B cell (primary cell): ENCODE results near the gene STAU1. TPM values are rescaled to one million over a fixed set of nuclear protein-coding genes. Genes with fewer than 3 reads are reported as not detected.

Source experiments
- ATAC-seq: fragments of 200-7000 bp; cut with Tn5 transposase; one replicate; pipeline ENCODE4 v1.10.0; 2021; ENCODE audit warnings: low read depth, mild to moderate bottlenecking, moderate number of reproducible peaks, moderate library complexity
- CTCF ChIA-PET: fragments of 350-600 bp; sonication (Branson Sonifier 250); formaldehyde crosslinking; loops from one replicate; lab custom pipeline; 2021; ENCODE audit warnings: antibody characterized with exemption, inconsistent platforms; lab: Charles Lee
- POLR2A ChIA-PET: fragments of 350-600 bp; sonication (Branson Sonifier 250); formaldehyde crosslinking; loops from one replicate; lab custom pipeline; 2021; ENCODE audit warnings: antibody characterized with exemption; lab: Charles Lee
- DNase-seq: peaks from one replicate; pipeline ENCODE4 v3.0.0; 2013
- H2AFZ ChIP-seq: 2 replicates; pipeline ENCODE4 v1.6.1; 2012; ENCODE audit warnings: mild to moderate bottlenecking, low read depth, low read length; ENCODE audit not compliant: insufficient read depth, poor library complexity, severe bottlenecking
- H3K27ac ChIP-seq, 2 donors: 1 replicate in 1 of 2; 2 replicates in 1 of 2; pipeline ENCODE4 v1.5.1; 2012 to 2013; ENCODE audit warnings: low read length in 2 of 2, mild to moderate bottlenecking in 2 of 2, moderate library complexity in 1 of 2
- H3K27me3 ChIP-seq, 4 experiments: fragments of 200-600 bp in 1 of 4; sonication (generic) in 1 of 4; replicated peaks in 1 of 4; 1 replicate in 2 of 4; 2 replicates in 2 of 4; pipeline versions ENCODE4 v1.6.1 to v1.7.0; 2013 to 2016; ENCODE audit warnings: low read length in 3 of 4, mild to moderate bottlenecking in 2 of 4, mixed read lengths in 1 of 4, moderate library complexity in 1 of 4; ENCODE audit not compliant: insufficient read depth in 4 of 4, control insufficient read depth in 3 of 4; ENCODE audit errors: control extremely low read depth in 1 of 4
- H3K36me3 ChIP-seq, 2 experiments: replicated peaks in 1 of 2; 1 replicate in 1 of 2; 2 replicates in 1 of 2; pipeline versions ENCODE4 v1.6.1 to v1.7.1; 2013; ENCODE audit warnings: low read length in 1 of 2; ENCODE audit not compliant: insufficient read depth in 2 of 2, control insufficient read depth in 1 of 2; ENCODE audit errors: control extremely low read depth in 1 of 2, extremely low read depth in 1 of 2
- H3K4me1 ChIP-seq, 2 donors: fragments of 200-600 bp in 1 of 2; sonication (generic) in 1 of 2; 1 replicate in 1 of 2; 2 replicates in 1 of 2; pipeline versions ENCODE4 v1.5.1 to v1.6.1; 2013 to 2017; ENCODE audit warnings: low read length in 2 of 2; ENCODE audit not compliant: control insufficient read depth in 2 of 2, insufficient read depth in 2 of 2
- H3K4me2 ChIP-seq: replicated peaks from 2 replicates; pipeline ENCODE3; 2012; ENCODE audit warnings: mild to moderate bottlenecking, low read depth, low read length; ENCODE audit not compliant: poor library complexity, severe bottlenecking
- H3K4me3 ChIP-seq, 5 experiments: fragments of 200-600 bp in 1 of 5; sonication (generic) in 1 of 5; 1 replicate in 3 of 5; 2 replicates in 2 of 5; pipeline versions ENCODE4 v1.5.1 to v1.7.0; 2011 to 2016; ENCODE audit warnings: low read length in 4 of 5, mild to moderate bottlenecking in 4 of 5, low read depth in 2 of 5, control low read depth in 1 of 5, moderate library complexity in 1 of 5; ENCODE audit not compliant: insufficient read depth in 1 of 5; ENCODE audit errors: control extremely low read depth in 1 of 5, extremely low read depth in 1 of 5
- H3K79me2 ChIP-seq: fragments of 200-600 bp; sonication (generic); one replicate; pipeline ENCODE4 v1.6.0; 2016; ENCODE audit warnings: low read length; ENCODE audit not compliant: control insufficient read depth, insufficient read depth
- H3K9ac ChIP-seq: fragments of 200-600 bp; sonication (generic); 2 replicates; pipeline ENCODE4 v1.6.1; 2017; ENCODE audit warnings: mild to moderate bottlenecking, low read length, moderate library complexity
- H3K9me3 ChIP-seq, 3 donors: one replicate each; pipeline versions ENCODE4 v1.6.1 to v1.7.1; 2013; ENCODE audit warnings: low read length in 2 of 3; ENCODE audit not compliant: control insufficient read depth in 2 of 3, insufficient read depth in 1 of 3; ENCODE audit errors: control extremely low read depth in 1 of 3
- H4K20me1 ChIP-seq: 2 replicates; pipeline ENCODE4 v1.6.0; 2012; ENCODE audit warnings: mild to moderate bottlenecking, low read length; ENCODE audit not compliant: insufficient read depth, control insufficient read depth, poor library complexity, severe bottlenecking
- H3K27ac Mint-ChIP-seq: one replicate; pipeline ENCODE4 v1.8.0; 2021; ENCODE audit warnings: mixed read lengths
- H3K27me3 Mint-ChIP-seq: one replicate; pipeline ENCODE4 v1.8.0; 2021; ENCODE audit warnings: mixed read lengths
- H3K4me1 Mint-ChIP-seq: one replicate; pipeline ENCODE4 v1.8.0; 2021; ENCODE audit warnings: mixed read lengths
- H3K4me3 Mint-ChIP-seq: one replicate; pipeline ENCODE4 v1.8.0; 2021; ENCODE audit warnings: mixed read lengths
- H3K9me3 Mint-ChIP-seq: one replicate; pipeline ENCODE4 v1.8.0; 2022; ENCODE audit warnings: mixed read lengths; ENCODE audit not compliant: insufficient read depth
- CTCF ChIP-seq: fragments of 200-600 bp; IDR thresholded peaks from one replicate; pipeline ENCODE4 v1.8.0; 2022; ENCODE audit warnings: antibody characterized with exemption, mild to moderate bottlenecking
- EZH2 ChIP-seq: IDR thresholded peaks from 2 replicates; pipeline ENCODE4 v1.6.1; 2012; ENCODE audit warnings: borderline replicate concordance, low read depth, mild to moderate bottlenecking, moderate library complexity, low read length; ENCODE audit not compliant: insufficient read depth, poor library complexity, severe bottlenecking
- WGBS: methylation state at CpG from one replicate; pipeline ENCODE4 v1.1.5; 2013; ENCODE audit warnings: missing lambda C conversion rate; ENCODE audit not compliant: insufficient coverage; 5-methylcytosine and 5-hydroxymethylcytosine counted together
- intact Hi-C: fragments of 100-400 bp; cut with micrococcal nuclease; formaldehyde crosslinking; loops from one replicate; pipeline ENCODE4 v1.10.0; 2022
- polyA plus RNA-seq: library from polyadenylated mRNA; depleted of rRNA; stranded (reverse); fragments of >200 nt; gene quantifications from 2 replicates; pipeline ENCODE4 v1.2.3, GENCODE V29; 2012
- total RNA-seq, 2 donors: library from RNA; stranded (reverse); fragments of 120-200 nt in 1 of 2; gene quantifications; 1 replicate in 1 of 2; 2 replicates in 1 of 2; pipeline versions ENCODE4 v1.2.3 to v1.2.4, GENCODE V29; 2013 to 2022

The STAU1 gene
- total and polyA plus RNA-seq, 2 donors (not counting 1 experiment from before 2014, with no cell fraction given): 15.4 to 42.9 TPM

GRCh38 chr20:49148601-49149000 is 39.5 kb downstream of the STAU1 start:
- no peak overlapping the region for H3K4me2 ChIP-seq
- intact Hi-C loops: no loop called here
- no peak overlapping the region for H3K27ac ChIP-seq
- H4K20me1 ChIP-seq: peaks cover 2% of the 10 kb centered on the region
- ChIA-PET CTCF (no interaction called here), POLR2A (no interaction called here)
- no peaks in the 10 kb centered on the region for H3K4me1 ChIP-seq
- no peak overlapping the region for H3K9ac ChIP-seq
- H3K79me2 ChIP-seq: peaks cover 52% of the 10 kb centered on the region
- H3K4me3 Mint-ChIP-seq: no peak overlapping the region
- H2AFZ ChIP-seq: no peak overlapping the region
- no peaks in the 10 kb centered on the region for H3K9me3 Mint-ChIP-seq
- 100% methylated on average over 3 of the region's 5 CpGs for WGBS
- ATAC-seq (no peak), DNase-seq (no peak)
- no peaks in the 10 kb centered on the region for H3K27me3 ChIP-seq
- peaks cover 26 to 75% of the 10 kb centered on the region in 2 experiments for H3K36me3 ChIP-seq
- no peaks in the 10 kb centered on the region for H3K4me1 Mint-ChIP-seq
- TF ChIP-seq EZH2: no peak
- no peak for TF ChIP-seq CTCF
- H3K27ac Mint-ChIP-seq: no peak overlapping the region
- H3K4me3 ChIP-seq: no peak overlapping the region
- no peaks in the 10 kb centered on the region for H3K9me3 ChIP-seq
- no peaks in the 10 kb centered on the region for H3K27me3 Mint-ChIP-seq

GRCh38 chr20:49147296-49147695 is 40.8 kb downstream of the STAU1 start:
- TF ChIP-seq CTCF (no peak), EZH2 (no peak)
- Mint-ChIP-seq H3K9me3 (no peaks in the 10 kb centered on the region), H3K27me3 (no peaks in the 10 kb centered on the region), H3K4me3 (no peak overlapping the region), H3K4me1 (no peaks in the 10 kb centered on the region), H3K27ac (no peak overlapping the region)
- Histone ChIP-seq H2AFZ (no peak overlapping the region), H3K4me3 (no peak overlapping the region), H3K9ac (no peak overlapping the region), H3K4me2 (no peak overlapping the region), H4K20me1 (no peaks in the 10 kb centered on the region), H3K9me3 (no peaks in the 10 kb centered on the region), H3K4me1 (no peaks in the 10 kb centered on the region), H3K27me3 (no peaks in the 10 kb centered on the region), H3K27ac (no peak overlapping the region), H3K36me3 (peaks cover 23 to 71% of the 10 kb centered on the region in 2 experiments), H3K79me2 (peaks cover 57% of the 10 kb centered on the region)
- DNase-seq (no peak), ATAC-seq (no peak)
- intact Hi-C loops: no loop called here
- WGBS: 100% methylated on average over 6 of the region's 8 CpGs
- CTCF ChIA-PET: interaction anchor here (1.1 kb wide), 1 partner anchor 70 kb away, joined by 3 read pairs; no protein-coding TSS in a partner anchor
- POLR2A ChIA-PET: no interaction called here
